K562 treated with DMSO at 1 percent for 48 hours (cell line): Measurements from ENCODE around the gene ESRRA. TPM values are rescaled to one million over a fixed set of nuclear protein-coding genes. Genes with fewer than 3 reads are reported as not detected.

ENCODE experiments used
- total RNA-seq: library from RNA; unstranded; fragments of 300-600 nt; gene quantifications from 2 replicates; pipeline ENCODE4 v1.2.3, GENCODE V29; 2022; ENCODE audit warnings: low replicate concordance; ENCODE audit errors: extremely low read depth

ESRRA gene
- total RNA-seq: 647 TPM in 1 of 2 replicates, not detected in the other

DNA sequence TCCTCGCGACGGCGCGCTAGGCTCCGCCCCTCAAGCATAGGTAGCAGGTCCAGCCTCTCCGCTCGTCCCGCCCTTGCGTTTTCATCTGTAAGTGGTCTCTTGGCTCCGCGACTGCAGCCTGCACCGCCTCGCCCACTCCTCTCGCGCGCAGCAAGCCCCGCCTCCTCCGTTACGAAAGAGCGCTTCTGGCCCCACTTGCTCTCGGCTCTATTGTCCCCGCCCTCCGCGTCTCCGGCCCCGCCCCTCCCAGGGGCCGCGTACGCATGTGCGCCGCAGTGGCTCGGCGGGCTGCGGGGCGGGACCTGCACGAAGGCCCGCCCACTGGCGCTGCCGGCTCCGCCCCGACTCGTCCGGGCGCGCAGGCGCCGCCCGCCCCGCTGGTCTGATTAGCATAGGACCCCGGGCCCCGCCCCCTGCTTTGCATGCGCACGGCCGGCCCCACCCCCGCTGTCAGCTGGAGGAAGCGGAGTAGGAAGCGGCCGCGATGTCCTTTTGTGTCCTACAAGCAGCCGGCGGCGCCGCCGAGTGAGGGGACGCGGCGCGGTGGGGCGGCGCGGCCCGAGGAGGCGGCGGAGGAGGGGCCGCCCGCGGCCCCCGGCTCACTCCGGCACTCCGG is at the start of gene ESRRA:
ESRRA (plus strand) TSS at position 450 of the 616 bp plus-strand sequence. CDS start 1,656 bp downstream, outside the sequence.

DNA sequence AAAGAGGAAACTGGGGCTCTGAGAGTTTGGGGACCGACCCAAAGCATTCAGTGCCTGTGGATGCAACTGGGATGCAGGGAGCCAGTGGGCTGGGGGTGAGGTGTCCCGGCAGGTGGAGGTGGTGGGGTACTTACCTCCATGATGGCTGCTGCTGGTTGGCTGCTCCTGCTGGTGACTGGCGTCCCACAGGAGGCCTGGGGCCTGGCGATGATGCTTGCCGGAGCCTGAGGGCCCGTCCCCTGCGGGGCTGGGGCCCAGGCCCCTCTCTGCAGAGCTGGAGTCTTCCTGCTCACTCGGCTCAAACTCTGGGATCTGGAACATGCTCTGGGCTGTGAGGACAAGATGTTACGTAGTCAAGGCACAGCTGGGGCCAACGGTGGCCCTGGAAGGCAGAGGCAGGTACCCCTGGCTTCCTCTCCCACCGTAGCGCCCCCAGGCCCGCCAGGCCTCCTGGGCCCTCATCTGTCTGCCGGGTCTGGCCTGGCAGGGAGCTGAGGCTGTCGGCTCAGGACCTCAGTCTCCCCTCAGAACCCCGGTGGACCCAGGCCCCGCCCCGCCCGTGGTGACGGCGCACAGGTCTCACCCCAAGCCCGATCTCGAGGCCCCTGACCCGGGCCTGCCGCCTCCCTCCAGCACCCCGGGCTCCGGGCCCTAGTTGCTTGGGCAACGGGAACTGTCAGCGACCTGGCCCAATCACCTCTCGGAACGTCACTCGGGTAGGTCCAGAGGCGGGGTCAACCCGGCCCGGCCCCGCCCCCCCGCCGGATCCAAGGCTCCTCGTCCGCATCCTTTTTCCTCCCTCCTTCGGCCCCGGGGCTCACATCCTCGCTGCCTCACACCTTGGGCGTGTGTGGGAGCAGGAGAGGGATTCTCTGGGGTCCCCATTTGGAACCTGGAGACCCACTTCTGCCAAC is 21.0 kb upstream of the ESRRA start, which contains the start of gene BAD:
BAD (minus strand) TSS at position 618 of the 914 bp plus-strand sequence; CDS start at position 321, 297 bp downstream.

DNA sequence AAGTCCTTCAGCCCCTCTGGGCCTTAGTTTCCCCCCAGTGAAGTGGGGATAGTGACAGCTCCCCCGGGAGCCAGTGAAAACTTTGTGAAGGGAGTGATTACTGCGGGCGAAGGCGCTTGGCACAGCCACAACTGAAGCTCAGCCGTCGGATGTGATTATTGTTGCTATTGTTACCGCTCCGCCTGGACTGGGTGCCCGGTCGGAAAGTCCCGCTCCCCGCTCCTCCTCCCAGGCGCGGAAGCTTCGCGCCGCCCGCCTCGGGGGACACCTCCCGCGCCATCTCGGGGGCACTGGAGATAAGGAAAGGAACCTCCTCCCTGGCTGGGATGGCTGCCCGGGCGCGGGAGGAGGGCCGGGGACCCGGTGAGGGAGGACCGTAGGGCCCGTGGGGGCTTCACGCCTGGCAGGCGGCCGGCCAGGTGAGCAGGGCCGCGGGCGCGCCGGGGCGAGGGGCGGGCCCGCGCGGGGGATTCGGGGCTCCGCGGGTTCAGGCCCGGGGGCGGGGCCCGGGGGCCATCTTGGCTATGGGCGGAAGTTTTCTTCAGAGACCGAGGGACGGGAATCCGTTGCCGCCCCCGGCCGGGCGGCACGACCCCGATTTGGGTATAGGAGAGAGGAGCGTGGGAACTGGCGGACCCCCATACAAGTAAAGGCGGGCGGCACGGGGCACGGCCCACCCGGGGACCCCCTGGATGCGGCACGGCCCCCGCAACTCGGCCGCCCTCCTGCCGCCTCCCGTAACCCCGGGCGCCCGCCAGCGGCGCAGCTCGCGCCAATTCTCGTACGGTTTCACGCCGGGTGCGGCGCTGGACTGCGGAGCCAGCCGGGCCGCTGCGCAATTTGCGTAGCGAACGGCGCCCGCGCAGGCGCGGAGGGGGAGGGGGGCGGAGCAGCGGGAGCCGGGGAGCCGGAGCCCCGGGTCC is 20.1 kb upstream of the ESRRA start, which contains the start of gene GPR137:
GPR137 (plus strand) TSS at position 887 of the 923 bp plus-strand sequence. CDS start 677 bp downstream, outside the sequence.

DNA sequence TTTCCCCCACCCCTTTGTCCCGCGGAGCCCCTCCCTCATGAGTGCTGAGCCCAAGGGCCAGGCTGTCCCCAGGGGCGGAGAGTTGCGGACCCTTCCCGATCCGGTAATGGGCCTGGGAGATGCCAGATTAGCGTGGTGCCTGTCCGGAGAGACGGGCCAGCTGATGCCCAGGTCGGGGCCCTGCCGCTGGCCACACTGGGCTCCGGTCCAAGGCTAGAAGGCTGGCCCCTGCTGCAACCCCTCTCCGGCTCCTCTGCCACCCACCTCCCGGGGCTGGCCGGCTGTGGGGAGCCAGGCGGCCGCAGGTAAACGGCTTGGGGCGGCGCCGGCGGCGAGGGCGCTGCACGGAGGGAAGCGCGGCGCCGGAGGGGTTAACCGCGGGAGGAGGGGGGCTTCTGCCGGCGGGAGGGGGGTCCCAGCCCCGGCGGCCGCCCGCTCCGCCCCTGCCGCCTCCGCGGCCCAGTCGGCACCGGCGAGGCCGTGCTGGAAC is 14.0 kb upstream of the ESRRA start, which contains the start of gene KCNK4:
KCNK4 (plus strand) TSS at position 41 of the 490 bp plus-strand sequence. CDS start 1,717 bp downstream, outside the sequence.

GRCh38 chr11:64299847-64300648 is 5.3 kb upstream of the ESRRA start, which contains the start of gene CATSPERZ:
Gene CATSPERZ (plus strand): TSS chr11:64300358. CDS start chr11:64300411, 53 bp downstream.

DNA sequence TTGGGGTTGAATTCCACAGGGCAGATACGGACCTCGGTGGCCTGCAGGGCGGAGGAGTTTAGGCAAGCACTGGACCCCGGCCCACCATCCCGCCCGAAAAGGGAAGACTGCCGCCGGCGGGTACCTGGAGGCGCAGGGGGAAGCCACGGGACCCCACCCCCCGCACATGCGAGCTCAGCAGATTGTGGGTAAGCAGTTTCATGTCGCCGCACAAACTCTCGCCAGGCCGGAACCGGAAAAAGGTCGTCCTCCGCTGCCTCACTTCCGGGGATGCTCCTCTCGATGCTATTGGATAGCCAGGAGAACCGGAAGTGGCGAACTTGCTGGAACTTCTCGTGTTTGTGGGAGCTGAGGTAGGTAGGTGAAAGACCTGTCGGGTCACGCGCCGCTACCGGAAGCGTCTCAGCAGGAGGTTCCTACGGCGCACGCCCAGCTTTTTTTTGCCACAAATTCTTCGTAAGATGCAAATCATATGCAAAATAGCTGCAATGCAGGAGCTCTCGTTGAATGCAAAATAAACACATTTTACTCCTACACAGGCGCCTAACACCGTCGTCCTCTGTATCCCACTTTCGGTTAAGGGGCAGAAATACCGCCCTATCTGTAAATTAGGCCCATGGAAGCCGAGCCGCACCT is 12.1 kb downstream of the ESRRA start, which contains the start of gene TRMT112:
TRMT112 (minus strand) TSS at position 235 of the 636 bp plus-strand sequence; CDS start at position 202, 33 bp downstream.

DNA sequence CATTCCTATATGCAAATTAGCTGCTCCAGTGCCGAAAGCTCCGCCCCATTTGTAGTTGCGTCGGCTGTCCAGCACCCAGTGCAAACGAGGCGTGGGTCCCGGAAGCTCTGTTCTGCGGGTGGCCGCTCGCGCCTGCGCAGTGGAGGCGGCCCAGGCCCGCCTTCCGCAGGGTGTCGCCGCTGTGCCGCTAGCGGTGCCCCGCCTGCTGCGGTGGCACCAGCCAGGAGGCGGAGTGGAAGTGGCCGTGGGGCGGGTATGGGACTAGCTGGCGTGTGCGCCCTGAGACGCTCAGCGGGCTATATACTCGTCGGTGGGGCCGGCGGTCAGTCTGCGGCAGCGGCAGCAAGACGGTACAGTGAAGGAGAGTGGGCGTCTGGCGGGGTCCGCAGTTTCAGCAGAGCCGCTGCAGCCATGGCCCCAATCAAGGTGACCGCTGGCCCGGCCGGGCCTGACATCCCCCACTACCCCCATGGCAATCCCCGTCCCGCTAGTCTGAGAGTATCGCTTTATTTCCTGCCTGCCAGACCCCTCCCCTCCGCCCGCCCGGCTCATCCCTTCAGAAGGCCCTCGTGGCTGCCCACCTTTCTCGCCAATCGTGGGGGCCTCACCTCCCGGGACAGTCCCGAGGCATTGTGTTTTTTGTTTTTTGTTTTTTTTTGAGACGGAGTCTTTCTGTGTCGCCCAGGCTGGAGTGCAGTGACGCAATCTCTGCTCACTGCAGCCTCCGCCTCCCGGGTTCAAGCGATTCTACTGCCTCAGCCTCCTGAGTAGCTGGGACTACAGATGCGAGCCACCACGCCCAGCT is 12.8 kb downstream of the ESRRA start, which contains the start of gene PRDX5:
PRDX5 (plus strand) TSS at position 161 of the 805 bp plus-strand sequence; CDS start at position 256, 95 bp downstream.

DNA sequence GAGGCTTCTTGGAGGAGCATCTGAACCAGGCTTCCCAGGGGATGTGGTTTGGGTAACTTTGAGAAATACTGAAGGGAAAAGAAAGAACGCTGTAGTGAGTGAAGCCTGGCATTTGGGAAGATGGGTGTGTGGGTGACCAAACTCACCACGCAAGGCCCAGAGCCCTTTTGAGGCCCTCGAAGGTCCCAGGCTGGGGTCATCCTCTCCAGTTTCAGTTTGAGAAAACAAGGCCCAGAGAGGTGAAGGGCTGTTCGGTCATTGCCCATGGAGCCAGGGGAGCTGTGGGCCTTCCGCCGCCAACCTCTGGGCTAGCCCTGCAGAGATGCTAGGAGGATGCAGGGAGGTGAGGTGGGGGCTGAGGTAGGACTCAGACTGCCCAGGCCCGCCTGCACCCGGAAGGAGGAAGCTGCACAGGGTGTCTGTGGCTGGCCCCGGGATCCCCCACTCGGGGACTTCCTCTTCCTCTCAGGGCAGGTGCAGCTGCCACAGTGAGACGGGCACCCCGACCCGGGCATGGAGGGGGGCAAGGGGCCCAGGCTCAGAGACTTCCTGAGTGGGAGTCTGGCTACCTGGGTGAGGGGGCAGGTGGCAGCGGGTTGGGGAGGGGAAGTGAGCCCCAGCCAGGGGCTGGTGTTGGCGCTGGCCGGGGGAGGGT is 34.6 kb downstream of the ESRRA start, which contains the start of gene CCDC88B:
CCDC88B (plus strand) TSS at position 451 of the 655 bp plus-strand sequence; CDS start at position 514, 63 bp downstream.

DNA sequence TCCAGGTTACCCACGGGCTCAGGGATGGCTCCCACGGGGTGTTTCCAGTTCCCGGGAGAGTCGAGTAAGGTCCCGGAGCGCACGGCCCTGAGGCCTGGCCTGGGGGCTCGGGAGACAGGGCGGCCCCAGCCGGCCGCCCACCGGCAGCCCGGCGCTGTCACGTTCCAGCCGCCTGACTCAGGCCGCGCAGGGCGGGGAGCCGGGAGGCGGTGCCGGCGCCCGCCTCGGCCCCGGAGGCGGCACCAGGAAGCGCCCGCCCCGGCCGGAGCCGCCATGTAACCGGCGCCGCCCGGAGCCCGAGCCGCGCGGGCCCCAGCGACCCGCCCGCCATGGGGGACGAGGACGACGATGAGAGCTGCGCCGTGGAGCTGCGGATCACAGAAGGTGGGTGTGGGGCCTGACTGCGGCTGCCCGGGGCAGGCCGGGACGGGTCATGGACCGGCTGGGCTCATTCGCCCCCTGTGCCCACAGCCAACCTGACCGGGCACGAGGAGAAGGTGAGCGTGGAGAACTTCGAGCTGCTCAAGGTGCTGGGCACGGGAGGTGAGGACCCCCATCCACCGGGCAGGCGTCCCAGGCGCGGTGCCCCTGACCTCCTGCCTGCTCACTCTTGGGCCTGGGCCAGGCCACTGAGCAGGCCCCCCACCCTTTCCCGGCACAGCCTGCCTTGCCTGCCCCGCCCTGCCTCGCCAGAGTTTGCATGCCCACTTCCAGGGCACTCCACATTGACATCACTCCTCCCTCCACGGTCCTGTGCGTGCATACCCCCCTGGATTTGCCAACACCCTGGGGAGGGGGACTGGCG is 53.8 kb downstream of the ESRRA start, which contains the start of gene RPS6KA4:
RPS6KA4 (plus strand) TSS at position 256 of the 805 bp plus-strand sequence; CDS start at position 330, 74 bp downstream.

Other genes with a start within 250 kb of the ESRRA start
- not detected in 2 replicates for gene MACROD1, start 139.4 kb upstream of the ESRRA start, total RNA-seq
- gene STIP1, start 119.4 kb upstream of the ESRRA start, total RNA-seq: not detected in 2 replicates
- gene FERMT3, start 98.8 kb upstream of the ESRRA start, total RNA-seq: not detected in 2 replicates
- gene TRPT1, start 79.3 kb upstream of the ESRRA start, total RNA-seq: not detected in 2 replicates
- gene NUDT22, start 79.2 kb upstream of the ESRRA start, total RNA-seq: not detected in 2 replicates
- gene DNAJC4, start 75.0 kb upstream of the ESRRA start, total RNA-seq: not detected in 2 replicates
- not detected in 2 replicates for gene VEGFB, start 70.9 kb upstream of the ESRRA start, total RNA-seq
- gene FKBP2, start 64.4 kb upstream of the ESRRA start, total RNA-seq: not detected in 2 replicates
- gene PPP1R14B, start 58.6 kb upstream of the ESRRA start, total RNA-seq: not detected in 2 replicates
- not detected in 2 replicates for gene PLCB3, start 54.0 kb upstream of the ESRRA start, total RNA-seq
- gene BAD, start 20.9 kb upstream of the ESRRA start, total RNA-seq: not detected in 2 replicates
- not detected in 2 replicates for gene GPR137, start 19.7 kb upstream of the ESRRA start, total RNA-seq
- gene KCNK4, start 14.2 kb upstream of the ESRRA start, total RNA-seq: not detected in 2 replicates
- gene CATSPERZ, start 5.2 kb upstream of the ESRRA start, total RNA-seq: not detected in 2 replicates
- 1,561 TPM in 1 of 2 replicates, not detected in the other for gene TRMT112, start 12.0 kb downstream of the ESRRA start, total RNA-seq
- not detected in 2 replicates for gene PRDX5, start 12.6 kb downstream of the ESRRA start, total RNA-seq
- gene CCDC88B, start 34.7 kb downstream of the ESRRA start, total RNA-seq: not detected in 2 replicates
- not detected in 2 replicates for gene RPS6KA4, start 53.6 kb downstream of the ESRRA start, total RNA-seq